ENCODE data around the gene PDRG1.

Gene PDRG1

GRCh38 chr20:31903627-31904386 is 48.0 kb downstream of the PDRG1 start:
- no peak for DNase-seq

GRCh38 chr20:31901615-31902014 is 50.2 kb downstream of the PDRG1 start:
- DNase-seq, result no peak

- DNase-seq, result no peak
These were observed 54.3 kb downstream of the PDRG1 start for GRCh38 chr20:31897541-31897940.

GRCh38 chr20:31896049-31896448 is 55.8 kb downstream of the PDRG1 start:
- no peak for DNase-seq

- DNase-seq, result no peak
These were observed 56.7 kb downstream of the PDRG1 start for GRCh38 chr20:31894980-31895675.
